H1 (cell line): ENCODE results near the gene PRAME. TPM values are rescaled to one million over a fixed set of nuclear protein-coding genes. Genes with fewer than 3 reads are reported as not detected.

Source experiments
- CTCF ChIA-PET: fragments of 300-600 bp; sonication (Branson Sonifier 250); formaldehyde crosslinking; loops from one replicate; lab custom pipeline; 2021; ENCODE audit not compliant: partially characterized antibody; lab: Charles Lee
- POLR2A ChIA-PET: fragments of 300-600 bp; sonication (Branson Sonifier 250); formaldehyde crosslinking; loops from one replicate; lab custom pipeline; 2021; ENCODE audit warnings: inconsistent platforms; ENCODE audit not compliant: partially characterized antibody; lab: Charles Lee
- DNase-seq, 2 experiments: peaks; one replicate each; pipeline versions ENCODE4 v3.0.0 to v3.0.0-alpha.2; 2010 to 2022; ENCODE audit warnings: low spot score in 2 of 2, low read depth in 1 of 2, mixed read lengths in 1 of 2
- FAIRE-seq: peaks from 2 replicates; lab custom pipeline; 2011; peaks lifted over from hg19 to GRCh38; lab: Jason Lieb, UNC
- H2AFZ ChIP-seq: 2 replicates; pipeline ENCODE4 v1.8.1; 2012; ENCODE audit warnings: low read length, inconsistent platforms
- H2AK5ac ChIP-seq: 2 replicates; pipeline ENCODE4 v1.6.1; 2013; ENCODE audit warnings: low read depth, low read length
- H2BK120ac ChIP-seq: replicated peaks from 2 replicates; pipeline ENCODE3; 2013; ENCODE audit warnings: low read depth, low read length, inconsistent platforms
- H2BK12ac ChIP-seq: 2 replicates; pipeline ENCODE4 v1.6.1; 2013; ENCODE audit warnings: low read depth, low read length
- H2BK15ac ChIP-seq: 2 replicates; pipeline ENCODE4 v1.6.1; 2013; ENCODE audit warnings: low read length
- H2BK20ac ChIP-seq: 2 replicates; pipeline ENCODE4 v1.6.1; 2013; ENCODE audit warnings: low read length
- H2BK5ac ChIP-seq: 2 replicates; pipeline ENCODE4 v1.6.1; 2013; ENCODE audit warnings: low read depth, low read length
- H3K14ac ChIP-seq: 2 replicates; pipeline ENCODE4 v1.6.1; 2013; ENCODE audit warnings: inconsistent platforms; ENCODE audit not compliant: insufficient read length
- H3K18ac ChIP-seq: 2 replicates; pipeline ENCODE4 v1.6.1; 2013; ENCODE audit warnings: low read length; ENCODE audit errors: extremely low read depth
- H3K23ac ChIP-seq: 2 replicates; pipeline ENCODE4 v1.6.1; 2013; ENCODE audit warnings: inconsistent platforms; ENCODE audit not compliant: insufficient read length
- H3K23me2 ChIP-seq: 2 replicates; pipeline ENCODE4 v1.6.1; 2013; ENCODE audit warnings: low read depth, low read length
- H3K27ac ChIP-seq: 2 replicates; pipeline ENCODE4 v1.6.1; 2011; ENCODE audit warnings: low read depth, low read length, inconsistent platforms
- H3K27me3 ChIP-seq, 4 experiments: replicated peaks in 1 of 4; 1 replicate in 1 of 4; 2 replicates in 3 of 4; pipeline versions ENCODE4 v1.6.1 to v1.8.1; 2011 to 2013; ENCODE audit warnings: low read length in 3 of 4, mild to moderate bottlenecking in 3 of 4, inconsistent platforms in 2 of 4, mixed read lengths in 2 of 4, moderate library complexity in 1 of 4; ENCODE audit not compliant: control insufficient read depth in 3 of 4, insufficient read depth in 3 of 4; ENCODE audit errors: extremely low read depth in 1 of 4
- H3K36me3 ChIP-seq, 4 experiments: 2 replicates each; pipeline versions ENCODE4 v1.6.1 to v1.8.1; 2011 to 2013; ENCODE audit warnings: mild to moderate bottlenecking in 4 of 4, low read length in 3 of 4, moderate library complexity in 2 of 4, control low read depth in 1 of 4, inconsistent platforms in 1 of 4; ENCODE audit not compliant: insufficient read depth in 4 of 4, control insufficient read depth in 2 of 4
- H3K4ac ChIP-seq: replicated peaks from 2 replicates; pipeline ENCODE3; 2013; ENCODE audit warnings: low read length, low read depth, mixed read lengths, inconsistent platforms; ENCODE audit not compliant: insufficient read length
- H3K4me1 ChIP-seq, 4 experiments: replicated peaks in 1 of 4; 1 replicate in 1 of 4; 2 replicates in 3 of 4; pipeline versions ENCODE4 v1.6.1 to v1.8.1; 2011 to 2013; ENCODE audit warnings: low read length in 3 of 4, inconsistent platforms in 2 of 4, mixed read lengths in 1 of 4; ENCODE audit not compliant: insufficient read depth in 4 of 4, control insufficient read depth in 3 of 4
- H3K4me2 ChIP-seq, 2 experiments: 2 replicates each; pipeline versions ENCODE4 v1.6.1 to v1.8.1; 2011 to 2013; ENCODE audit warnings: low read depth in 2 of 2, low read length in 2 of 2, control low read depth in 1 of 2, inconsistent platforms in 1 of 2, mild to moderate bottlenecking in 1 of 2; ENCODE audit not compliant: insufficient read depth in 1 of 2
- H3K4me3 ChIP-seq, 4 experiments: fragments of 200-600, 300-600 bp in 1 of 4; sonication (generic), shearing (Covaris generic), sonication (Bioruptor Twin) in 1 of 4; 2 replicates each; pipeline versions ENCODE4 v1.5.1 to v1.8.1; 2011 to 2016; ENCODE audit warnings: low read length in 4 of 4, low read depth in 3 of 4, control low read depth in 2 of 4, inconsistent platforms in 2 of 4, mild to moderate bottlenecking in 2 of 4, mixed read lengths in 1 of 4, moderate library complexity in 1 of 4; ENCODE audit not compliant: insufficient read depth in 2 of 4; ENCODE audit errors: extremely low read depth in 1 of 4
- H3K56ac ChIP-seq: replicated peaks from 2 replicates; pipeline ENCODE3; 2013; ENCODE audit warnings: low read depth, mild to moderate bottlenecking, mixed read lengths, low read length, inconsistent platforms; ENCODE audit not compliant: insufficient read length
- H3K79me1 ChIP-seq: 2 replicates; pipeline ENCODE4 v1.6.1; 2013; ENCODE audit warnings: low read depth, low read length, control low read depth
- H3K79me2 ChIP-seq, 2 experiments: 2 replicates each; pipeline versions ENCODE4 v1.6.1 to v1.8.1; 2012 to 2013; ENCODE audit warnings: low read length in 2 of 2, mild to moderate bottlenecking in 2 of 2, inconsistent platforms in 1 of 2; ENCODE audit not compliant: insufficient read depth in 2 of 2, control insufficient read depth in 1 of 2
- H3K9ac ChIP-seq, 4 experiments: replicated peaks in 1 of 4; 1 replicate in 1 of 4; 2 replicates in 3 of 4; pipeline versions ENCODE4 v1.6.1 to v1.8.1; 2011 to 2013; ENCODE audit warnings: low read depth in 3 of 4, low read length in 3 of 4, control low read depth in 2 of 4, mild to moderate bottlenecking in 2 of 4, moderate library complexity in 2 of 4, inconsistent platforms in 1 of 4; ENCODE audit errors: extremely low read depth in 1 of 4
- H3K9me3 ChIP-seq, 2 experiments: 2 replicates each; pipeline versions ENCODE4 v1.6.1 to v1.8.1; 2012 to 2013; ENCODE audit warnings: mild to moderate bottlenecking in 2 of 2, moderate library complexity in 2 of 2, control low read depth in 1 of 2, inconsistent platforms in 1 of 2, low read depth in 1 of 2, low read length in 1 of 2, mixed read lengths in 1 of 2; ENCODE audit not compliant: insufficient read depth in 2 of 2
- H4K20me1 ChIP-seq, 2 experiments: replicated peaks in 1 of 2; 2 replicates each; pipeline versions ENCODE3 to v1.8.1; 2011 to 2013; ENCODE audit warnings: inconsistent platforms in 2 of 2, low read length in 2 of 2, mild to moderate bottlenecking in 1 of 2; ENCODE audit not compliant: insufficient read depth in 2 of 2, control insufficient read depth in 1 of 2
- H4K5ac ChIP-seq: 2 replicates; pipeline ENCODE4 v1.6.1; 2013; ENCODE audit warnings: low read length, low read depth, mixed read lengths, inconsistent platforms; ENCODE audit not compliant: insufficient read length
- H4K8ac ChIP-seq: 2 replicates; pipeline ENCODE4 v1.8.0; 2013; ENCODE audit warnings: mild to moderate bottlenecking, moderate library complexity, low read length, inconsistent platforms; ENCODE audit not compliant: insufficient read depth; ENCODE audit errors: extremely low read depth
- H4K91ac ChIP-seq: replicated peaks from 2 replicates; pipeline ENCODE3; 2013; ENCODE audit warnings: low read length, mixed read lengths, inconsistent platforms; ENCODE audit not compliant: insufficient read length
- CEBPB ChIP-seq: IDR thresholded peaks from 2 replicates; pipeline ENCODE4 v1.6.1; 2012; ENCODE audit warnings: low read depth, low read length
- EZH2 ChIP-seq: fragments of 200-600 bp; sonication (generic); IDR thresholded peaks from 2 replicates; pipeline ENCODE4 v1.7.1; 2012; ENCODE audit warnings: low read depth, mild to moderate bottlenecking, moderate library complexity, low read length, inconsistent platforms; ENCODE audit not compliant: severe bottlenecking
- MAFK ChIP-seq: IDR thresholded peaks from 2 replicates; pipeline ENCODE4 v1.6.1; 2012; ENCODE audit warnings: low read depth, mild to moderate bottlenecking, improper control_type of control experiment, low read length
- RXRA ChIP-seq: IDR thresholded peaks from 2 replicates; pipeline ENCODE4 v1.6.1; 2011; ENCODE audit warnings: low read depth, mild to moderate bottlenecking, low read length, moderate library complexity; ENCODE audit not compliant: insufficient read depth
- SAP30 ChIP-seq: fragments of 300-600 bp; sonication (generic); IDR thresholded peaks from 2 replicates; pipeline ENCODE4 v1.7.1; 2012; ENCODE audit warnings: low read length, moderate library complexity, mild to moderate bottlenecking, inconsistent platforms; ENCODE audit not compliant: insufficient read depth, insufficient replicate concordance
- TAF1 ChIP-seq: IDR thresholded peaks from 2 replicates; pipeline ENCODE4 v1.6.1; 2011; ENCODE audit warnings: mild to moderate bottlenecking, low read depth, low read length
- WGBS, 2 experiments: shearing (Covaris generic) in 1 of 2; methylation state at CpG; one replicate each; pipeline versions ENCODE4 v1.1.6 to v1.1.7; 2013 to 2015; ENCODE audit warnings: low lambda C conversion rate in 2 of 2, mixed read lengths in 2 of 2, inconsistent platforms in 1 of 2, low coverage in 1 of 2, missing lambda C conversion rate in 1 of 2; ENCODE audit not compliant: insufficient replicate concordance in 2 of 2, insufficient coverage in 1 of 2, insufficient read length in 1 of 2; ENCODE audit errors: extremely low coverage in 1 of 2, missing lambda C conversion rate in 1 of 2; 5-methylcytosine and 5-hydroxymethylcytosine counted together
- polyA plus RNA-seq, 7 experiments: library from polyadenylated mRNA; depleted of rRNA in 3 of 7; stranded (reverse) in 5 of 7; unstranded in 2 of 7; fragments of >200 nt in 5 of 7; fragments of 200-250 nt in 2 of 7; gene quantifications; 1 replicate in 5 of 7; 2 replicates in 1 of 7; 4 replicates in 1 of 7; pipeline versions ENCODE4 v1.2.1 to v1.2.3, GENCODE V29; 2011 to 2013; ENCODE audit warnings: missing spikeins in 2 of 7, mixed read lengths in 2 of 7
- total RNA-seq: library from RNA; stranded (reverse); fragmentation: NEBNext Ultra II Directional; extraction: Animal tissue kit (Norgen Biotek cat#: 25700); gene quantifications from 2 replicates; pipeline ENCODE4 v1.2.1, GENCODE V29; 2021

The PRAME gene
- total and polyA plus RNA-seq, 2 of the 8 experiments (the other 6 are each of a cell fraction or from before 2014, with no cell fraction given) = 0.15 to 1.1 TPM

DNA sequence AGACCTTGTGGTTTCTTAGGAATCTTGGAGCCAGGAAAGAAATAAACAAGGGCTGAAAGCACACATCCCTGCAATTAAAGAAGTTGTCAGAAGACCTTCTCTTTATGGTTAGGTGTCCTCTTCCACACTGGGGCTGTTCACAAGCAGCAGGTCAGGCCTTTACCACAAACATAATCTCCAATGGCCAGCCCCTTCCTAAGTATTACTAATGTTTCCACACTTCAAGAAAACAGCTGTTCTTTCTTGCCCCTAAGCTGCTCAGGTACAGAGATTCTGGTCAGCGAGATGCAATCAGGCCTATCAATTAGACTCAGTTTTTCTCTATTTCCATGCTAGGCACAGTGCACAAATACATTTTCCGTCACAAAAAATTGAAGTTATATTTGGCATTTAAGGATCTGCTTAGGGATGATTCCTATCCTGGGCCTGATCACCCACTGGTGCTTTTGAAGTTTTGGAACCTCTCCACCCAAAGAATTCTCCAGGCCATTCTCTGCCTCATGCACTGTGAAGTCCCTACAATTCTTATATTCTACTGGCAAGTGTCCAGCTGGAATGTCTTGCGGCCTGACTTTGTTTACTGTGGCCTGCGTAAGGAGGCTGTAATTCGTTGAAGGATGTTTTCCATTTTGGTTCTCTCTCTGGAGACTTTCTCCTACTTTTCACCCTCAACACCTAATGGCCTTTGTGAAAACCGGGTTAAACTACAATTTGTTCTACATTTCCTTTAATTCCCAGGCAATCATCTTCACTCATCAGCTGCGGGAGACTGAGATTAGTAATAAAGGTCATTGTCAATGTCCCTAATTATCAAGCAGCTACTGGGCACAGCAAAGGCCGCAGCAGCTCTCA lies 5.1 kb downstream of the PRAME start:
- Histone ChIP-seq H4K91ac (no peak overlapping the region), H4K20me1 (no peaks in the 10 kb centered on the region), H3K9me3 (peaks cover 14 to 48% of the 10 kb centered on the region in 2 experiments; a peak in 3 of 4 replicates), H4K5ac (no peak overlapping the region), H2BK120ac (no peak overlapping the region), H2BK15ac (no peak overlapping the region), H2BK12ac (no peak overlapping the region), H2BK20ac (no peak overlapping the region), H3K4me3 (no peak overlapping the region), H2BK5ac (no peak overlapping the region), H3K18ac (no peak overlapping the region), H3K36me3 (no peaks in the 10 kb centered on the region), H3K23ac (no peak overlapping the region), H3K4me1 (no peaks in the 10 kb centered on the region), H3K56ac (no peak overlapping the region), H3K27ac (no peak overlapping the region), H2AK5ac (no peak overlapping the region), H3K9ac (no peak overlapping the region), H3K14ac (no peak overlapping the region), H3K27me3 (peaks cover 18 to 47% (median 28%) of the 10 kb centered on the region in 4 experiments; a peak in 6 of 7 replicates), H3K4me2 (no peak overlapping the region), H2AFZ (no peak overlapping the region), H3K79me1 (no peaks in the 10 kb centered on the region), H3K23me2 (no peaks in the 10 kb centered on the region), H4K8ac (no peak overlapping the region), H3K79me2 (no peaks in the 10 kb centered on the region), H3K4ac (no peak overlapping the region)
- 74% methylated on average over 8 of the region's 8 CpGs; no CpG with 5 or more reads in 1 of the 2 experiments for WGBS, 2 experiments
- ChIA-PET POLR2A (no interaction called here), CTCF (no interaction called here)
- no peak for DNase-seq
- no peak for FAIRE-seq
- TF ChIP-seq EZH2 (no peak), TAF1 (no peak), SAP30 (no peak), CEBPB (no peak), RXRA (no peak), MAFK (no peak)
